Measurements from ENCODE around the gene GKAP1. TPM values are rescaled to one million over a fixed set of nuclear protein-coding genes. Genes with fewer than 3 reads are reported as not detected.
"Not testable (repeated sequence)": the region's sequence is repeated elsewhere in the genome, so short reads cannot be mapped to it uniquely, and the experiment has no call there.

The GKAP1 gene
- total RNA-seq, 4 donors from 2014 or later = 5.0 to 18.9 (median 10.2) TPM

DNA sequence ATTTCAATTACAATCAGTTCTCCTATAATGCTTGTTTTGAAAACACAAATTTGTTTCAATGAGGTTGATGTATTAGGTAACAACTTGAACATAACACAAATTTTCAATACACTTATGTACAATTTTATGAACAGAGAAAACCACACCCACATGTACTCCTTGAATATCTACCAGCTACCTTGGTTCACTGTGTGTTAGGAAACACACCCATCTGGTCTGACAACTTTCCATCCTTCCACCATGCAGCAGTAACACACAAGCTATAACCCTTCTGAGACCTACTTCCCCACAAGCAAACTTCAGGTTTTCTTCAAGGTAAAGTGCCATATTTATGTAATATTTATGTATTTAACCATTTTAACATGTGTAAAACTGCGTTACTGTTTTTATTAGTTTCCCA is 73.4 kb downstream of the GKAP1 start:
- TF ChIP-seq, protein P1, sequence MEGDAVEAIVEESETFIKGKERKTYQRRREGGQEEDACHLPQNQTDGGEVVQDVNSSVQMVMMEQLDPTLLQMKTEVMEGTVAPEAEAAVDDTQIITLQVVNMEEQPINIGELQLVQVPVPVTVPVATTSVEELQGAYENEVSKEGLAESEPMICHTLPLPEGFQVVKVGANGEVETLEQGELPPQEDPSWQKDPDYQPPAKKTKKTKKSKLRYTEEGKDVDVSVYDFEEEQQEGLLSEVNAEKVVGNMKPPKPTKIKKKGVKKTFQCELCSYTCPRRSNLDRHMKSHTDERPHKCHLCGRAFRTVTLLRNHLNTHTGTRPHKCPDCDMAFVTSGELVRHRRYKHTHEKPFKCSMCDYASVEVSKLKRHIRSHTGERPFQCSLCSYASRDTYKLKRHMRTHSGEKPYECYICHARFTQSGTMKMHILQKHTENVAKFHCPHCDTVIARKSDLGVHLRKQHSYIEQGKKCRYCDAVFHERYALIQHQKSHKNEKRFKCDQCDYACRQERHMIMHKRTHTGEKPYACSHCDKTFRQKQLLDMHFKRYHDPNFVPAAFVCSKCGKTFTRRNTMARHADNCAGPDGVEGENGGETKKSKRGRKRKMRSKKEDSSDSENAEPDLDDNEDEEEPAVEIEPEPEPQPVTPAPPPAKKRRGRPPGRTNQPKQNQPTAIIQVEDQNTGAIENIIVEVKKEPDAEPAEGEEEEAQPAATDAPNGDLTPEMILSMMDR (IDR thresholded peaks at IDR 0.05) = no peak
- no peak for ATAC-seq (ENCODE audit: low FRiP score)
- no peak for DNase-seq (ENCODE audit: low spot score)

DNA sequence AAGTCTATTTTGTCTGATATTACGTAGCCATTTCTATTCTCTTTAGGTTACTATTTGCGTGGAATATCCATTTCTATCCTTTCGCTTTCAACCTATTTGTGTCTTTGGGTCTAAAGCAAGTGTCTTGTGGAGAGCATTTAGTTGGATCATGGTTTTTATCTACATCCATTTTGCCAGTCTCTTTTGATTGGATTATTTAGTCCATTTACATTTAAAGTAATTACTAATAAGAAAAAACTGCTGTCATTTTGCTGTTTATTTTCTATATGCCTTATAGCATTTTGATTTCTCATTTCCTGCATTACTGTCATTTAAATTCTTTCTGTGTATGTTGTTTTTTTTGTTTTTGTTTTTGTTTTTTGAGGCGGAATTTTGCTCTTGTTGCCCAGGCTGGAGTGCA is 83.8 kb downstream of the GKAP1 start:
- TF ChIP-seq, protein P1 (IDR thresholded peaks at IDR 0.05) = no peak
- DNase-seq (ENCODE audit: low spot score) = no peak
- ATAC-seq (ENCODE audit: low FRiP score) = no peak

DNA sequence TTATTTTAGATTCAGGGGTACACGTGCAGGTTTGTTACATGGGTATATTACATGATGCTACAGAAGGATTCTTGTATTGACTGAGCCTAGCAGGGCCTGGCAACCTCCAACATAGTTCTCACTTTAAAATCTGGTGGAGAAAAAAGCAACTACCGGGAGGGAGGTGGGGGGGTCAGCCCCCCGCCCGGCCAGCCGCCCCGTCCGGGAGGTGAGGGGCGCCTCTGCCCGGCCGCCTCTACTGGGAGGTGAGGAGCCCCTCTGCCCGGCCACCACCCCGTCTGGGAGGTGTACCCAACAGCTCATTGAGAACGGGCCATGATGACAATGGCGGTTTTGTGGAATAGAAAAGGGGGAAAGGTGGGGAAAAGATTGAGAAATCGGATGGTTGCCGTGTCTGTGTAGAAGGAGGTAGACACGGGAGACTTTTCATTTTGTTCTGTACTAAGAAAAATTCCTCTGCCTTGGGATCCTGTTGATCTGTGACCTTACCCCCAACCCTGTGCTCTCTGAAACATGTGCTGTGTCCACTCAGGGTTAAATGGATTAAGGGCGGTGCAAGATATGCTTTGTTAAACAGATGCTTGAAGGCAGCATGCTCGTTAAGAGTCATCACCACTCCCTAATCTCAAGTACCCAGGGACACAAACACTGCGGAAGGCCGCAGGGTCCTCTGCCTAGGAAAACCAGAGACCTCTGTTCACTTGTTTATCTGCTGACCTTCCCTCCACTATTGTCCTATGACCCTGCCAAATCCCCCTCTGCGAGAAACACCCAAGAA is 88.8 kb downstream of the GKAP1 start:
- not testable (repeated sequence) for DNase-seq (ENCODE audit: low spot score); ATAC-seq (ENCODE audit: low FRiP score)

DNA sequence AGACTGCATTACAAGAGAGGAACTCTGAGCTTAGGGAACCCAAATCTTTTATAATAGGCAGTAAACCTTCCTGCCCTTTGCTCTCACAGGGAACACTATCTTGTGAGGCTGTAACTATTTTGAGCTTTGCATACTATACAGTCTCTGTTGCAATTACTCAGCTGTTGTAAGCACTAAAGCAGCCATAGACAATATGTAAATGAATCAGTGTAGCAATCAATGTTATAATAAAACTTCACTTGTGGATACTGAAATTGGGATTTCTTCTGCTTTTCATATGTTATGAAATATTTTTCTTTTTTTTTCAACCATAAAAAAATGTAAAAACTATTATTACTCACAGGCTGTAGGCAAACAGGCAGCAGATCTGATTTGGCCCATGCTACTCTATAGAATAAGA is 93.1 kb downstream of the GKAP1 start:
- TF ChIP-seq, protein P1 (IDR thresholded peaks at IDR 0.05) = no peak
- no peak for ATAC-seq (ENCODE audit: low FRiP score)

DNA sequence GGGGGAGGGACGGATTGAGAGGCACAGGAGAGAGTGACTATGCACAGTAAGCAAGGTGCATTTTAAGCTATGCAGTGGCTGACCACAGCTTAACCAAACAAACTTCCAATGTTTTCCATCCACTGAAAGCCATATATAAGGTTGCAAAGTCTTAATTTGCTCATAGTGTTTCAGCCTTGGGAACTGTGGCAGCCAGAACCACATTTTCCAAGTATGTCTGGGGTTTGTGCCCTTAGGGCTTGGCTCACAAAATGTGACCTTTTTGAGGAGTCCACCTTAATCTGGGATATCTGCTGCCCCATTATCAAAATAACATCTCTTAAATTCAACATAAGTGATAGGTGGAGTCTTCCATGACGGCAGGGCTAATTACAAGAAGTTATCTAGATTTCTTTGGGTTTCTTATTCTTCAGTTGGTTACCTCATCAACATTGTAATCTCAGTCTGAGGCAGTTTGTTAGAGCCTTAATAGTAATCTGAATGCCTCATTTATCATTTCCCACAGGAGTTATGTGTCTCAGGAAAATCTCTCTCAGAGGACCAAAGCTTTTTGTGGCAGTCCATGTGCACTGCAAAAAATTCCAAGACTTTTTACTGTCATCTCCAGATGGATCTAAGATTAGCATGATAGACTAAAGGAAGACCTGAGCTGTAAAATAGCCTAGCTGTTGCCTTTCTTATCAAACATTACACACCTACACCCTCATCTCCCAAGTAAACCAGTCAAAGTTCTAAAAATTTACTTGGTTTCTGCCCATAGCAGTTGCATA is 94.7 kb downstream of the GKAP1 start:
- DNase-seq (ENCODE audit: low spot score) = no peak
- ATAC-seq (ENCODE audit: low FRiP score) = no peak
- TF ChIP-seq, protein P1 (IDR thresholded peaks at IDR 0.05) = no peak

More for the DNA sequence above, 93.1 kb downstream of the GKAP1 start:
- DNase-seq (ENCODE audit: low spot score) = no peak

DNA sequence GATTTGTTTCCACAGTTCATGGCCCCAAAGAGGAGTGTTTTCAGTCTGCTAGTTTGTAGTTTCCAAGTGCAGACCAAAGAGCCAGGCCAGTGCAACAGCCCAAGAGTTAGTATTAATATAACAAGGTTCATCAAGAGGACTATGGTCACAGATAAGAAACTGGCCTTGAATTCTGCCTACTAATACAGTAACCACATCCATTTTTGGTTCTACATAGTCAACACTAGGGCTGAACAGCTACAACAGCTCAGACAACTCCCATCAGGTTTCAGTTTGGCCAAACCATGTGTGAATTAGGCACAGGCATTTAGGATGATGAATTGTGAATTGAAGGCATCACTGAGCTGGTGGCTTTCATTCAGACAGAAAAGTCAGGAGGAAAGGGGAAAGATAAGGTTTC is 96.1 kb downstream of the GKAP1 start:
- TF ChIP-seq, protein P1 (IDR thresholded peaks at IDR 0.05) = no peak
- DNase-seq (ENCODE audit: low spot score) (no peak), ATAC-seq (ENCODE audit: low FRiP score) (no peak)

DNA sequence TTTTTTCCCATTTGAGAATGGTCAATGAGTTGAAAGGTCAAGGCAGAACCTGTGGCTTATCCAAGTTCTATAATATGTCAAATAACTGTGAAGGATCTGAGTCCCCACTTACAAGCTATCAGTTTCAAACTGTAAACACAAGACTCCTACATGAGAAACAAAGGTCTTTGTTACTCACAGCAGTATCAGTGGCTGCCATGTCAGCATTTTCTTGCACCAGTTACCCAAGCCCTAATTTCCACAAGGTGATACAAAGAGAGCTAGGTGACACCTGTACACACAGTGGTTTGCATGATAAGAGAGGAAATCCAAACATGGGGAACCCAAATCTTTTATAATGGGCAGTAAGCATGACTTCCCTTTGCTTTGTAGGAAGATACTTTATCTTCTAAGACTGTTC is 101.8 kb downstream of the GKAP1 start:
- DNase-seq (ENCODE audit: low spot score) = no peak
- ATAC-seq (ENCODE audit: low FRiP score) = no peak
- TF ChIP-seq, protein P1 (IDR thresholded peaks at IDR 0.05) = no peak
